ENCODE data around the gene GNRHR. TPM values are rescaled to one million over a fixed set of nuclear protein-coding genes. Genes with fewer than 3 reads are reported as not detected.
A peak's percentile ranks its signal among the peaks of the same experiment; 100 is the strongest.
"Not testable (repeated sequence)": the region's sequence is repeated elsewhere in the genome, so short reads cannot be mapped to it uniquely, and the experiment has no call there.

The GNRHR gene
- total RNA-seq (2014; rRNA removed; shearing (Covaris generic); ENCODE audit: low replicate concordance): not detected in 2 replicates

GRCh38 chr4:67754288-67754687 is at the start of gene GNRHR:
GNRHR (minus strand) TSS chr4:67754388; CDS start chr4:67754335, 53 bp downstream.
- no peak for DNase-seq (ENCODE audit: low read depth)
- in situ Hi-C loops (cut with HindIII; ENCODE audit: low pct_unique_long_range_greater_than_20kb, low sequenced_read_pairs): no loop called here

DNA sequence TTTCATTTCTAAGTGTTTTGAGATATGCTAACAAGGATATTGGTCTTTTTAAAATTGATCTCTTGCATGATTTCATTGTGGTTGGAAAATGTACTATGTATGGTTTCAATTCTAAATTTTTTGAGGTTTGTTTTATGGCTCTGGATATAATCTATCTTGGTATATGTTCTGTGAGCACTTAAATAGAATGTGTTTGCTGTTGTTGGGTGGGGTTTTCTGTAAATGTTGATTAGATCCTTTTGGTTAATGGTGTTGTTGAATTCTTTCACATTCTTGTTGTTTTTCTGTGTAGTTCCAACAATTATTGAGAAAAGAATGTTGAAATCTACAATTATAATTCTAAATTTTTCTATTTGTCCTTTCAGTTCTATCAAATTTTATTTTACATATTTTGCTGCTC is 42.6 kb upstream of the GNRHR start:
- DNase-seq (ENCODE audit: low read depth): no peak
- in situ Hi-C loops (cut with HindIII; ENCODE audit: low pct_unique_long_range_greater_than_20kb, low sequenced_read_pairs): no loop called here

DNA sequence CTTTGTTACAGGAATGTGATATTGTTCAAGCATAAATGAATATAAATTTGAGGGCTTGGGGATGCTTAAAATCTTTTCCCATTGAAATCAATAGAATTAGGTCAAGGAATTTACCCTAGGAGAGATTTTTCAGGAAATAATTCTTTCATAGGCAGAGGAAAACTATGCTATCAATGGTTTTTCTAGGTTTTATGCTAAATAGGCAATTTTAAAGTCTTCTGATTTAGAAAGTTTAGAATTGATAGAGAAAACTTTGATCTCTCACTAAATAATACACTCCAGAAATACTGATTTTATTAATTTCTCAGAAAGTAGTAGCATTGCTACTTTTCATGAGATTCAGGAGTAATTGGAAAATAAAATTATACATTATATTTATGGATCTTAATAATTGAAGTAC is 36.5 kb upstream of the GNRHR start:
- no peak for DNase-seq (ENCODE audit: low read depth)
- in situ Hi-C loops (cut with HindIII; ENCODE audit: low pct_unique_long_range_greater_than_20kb, low sequenced_read_pairs): no loop called here

GRCh38 chr4:67787311-67787710 is 33.1 kb upstream of the GNRHR start:
- in situ Hi-C loops (cut with HindIII; ENCODE audit: low pct_unique_long_range_greater_than_20kb, low sequenced_read_pairs): no loop called here
- no peak for DNase-seq (ENCODE audit: low read depth)

DNA sequence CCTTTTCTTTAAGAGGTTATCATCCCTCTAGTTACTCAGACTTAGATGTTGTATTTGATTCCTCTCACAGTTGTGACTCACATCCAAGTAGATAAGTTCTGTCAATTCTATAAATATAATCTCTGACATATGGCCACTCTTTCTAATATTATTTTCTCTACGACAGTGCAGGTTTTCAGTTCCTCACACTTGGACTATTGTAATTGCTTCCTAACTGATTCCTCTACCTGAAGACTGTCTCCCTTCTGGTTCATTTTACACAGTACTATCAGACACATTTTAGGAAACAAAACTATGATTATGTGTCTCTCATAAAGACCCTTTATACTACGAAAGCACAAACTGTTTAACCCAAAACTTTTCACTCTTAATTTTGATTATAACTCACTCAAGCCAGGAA is 31.3 kb upstream of the GNRHR start:
- DNase-seq (ENCODE audit: low read depth): no peak
- in situ Hi-C loops (cut with HindIII; ENCODE audit: low pct_unique_long_range_greater_than_20kb, low sequenced_read_pairs): no loop called here

- in situ Hi-C loops (cut with HindIII; ENCODE audit: low pct_unique_long_range_greater_than_20kb, low sequenced_read_pairs): no loop called here
- DNase-seq (ENCODE audit: low read depth): no peak
Observed at GRCh38 chr4:67779631-67780030, 25.4 kb upstream of the GNRHR start.

GRCh38 chr4:67776746-67777145 is 22.6 kb upstream of the GNRHR start:
- no peak for DNase-seq (ENCODE audit: low read depth)
- in situ Hi-C loops (cut with HindIII; ENCODE audit: low pct_unique_long_range_greater_than_20kb, low sequenced_read_pairs): no loop called here

DNA sequence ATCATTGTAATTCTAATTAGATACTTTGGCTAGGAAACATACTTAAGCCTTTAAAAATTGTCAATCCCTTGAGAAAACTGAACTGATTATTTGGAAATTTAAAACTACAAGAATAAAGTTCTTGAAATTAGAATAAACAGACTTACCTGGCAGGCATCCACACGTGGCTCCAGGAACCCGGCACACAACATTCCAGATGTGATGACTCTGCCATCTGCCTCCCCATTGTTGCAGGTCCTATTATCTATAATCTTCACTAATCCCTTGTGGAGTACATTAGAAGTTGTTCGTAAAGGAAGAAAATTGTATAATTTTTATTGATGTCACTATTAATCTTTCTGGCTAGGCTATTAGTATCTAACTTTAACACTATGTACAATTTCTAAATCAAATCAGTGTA is 16.2 kb upstream of the GNRHR start:
- DNase-seq (ENCODE audit: low read depth): no peak
- in situ Hi-C loops (cut with HindIII; ENCODE audit: low pct_unique_long_range_greater_than_20kb, low sequenced_read_pairs): no loop called here

GRCh38 chr4:67765928-67766327 is 11.7 kb upstream of the GNRHR start:
- in situ Hi-C loops (cut with HindIII; ENCODE audit: low pct_unique_long_range_greater_than_20kb, low sequenced_read_pairs): no loop called here

DNA sequence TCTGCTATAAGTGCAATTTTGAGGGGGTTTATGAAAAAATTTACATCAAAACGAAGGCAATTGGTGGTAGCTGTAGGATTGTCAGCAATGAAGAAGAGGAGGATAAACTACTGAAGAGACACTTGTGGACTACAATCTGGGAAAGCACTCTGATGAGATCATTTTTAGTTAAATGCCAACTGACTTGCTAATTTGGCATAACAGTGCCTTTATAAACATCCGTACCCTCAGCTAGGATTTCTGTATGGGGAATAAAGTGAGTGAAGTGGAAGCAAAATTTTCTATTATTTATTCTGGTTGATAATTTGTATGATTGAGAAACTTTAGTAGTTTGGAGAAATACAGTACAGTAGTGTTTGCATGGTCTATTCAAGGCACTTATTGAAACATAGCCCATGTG is 11.2 kb upstream of the GNRHR start:
- DNase-seq (ENCODE audit: low read depth): no peak
- in situ Hi-C loops (cut with HindIII; ENCODE audit: low pct_unique_long_range_greater_than_20kb, low sequenced_read_pairs): no loop called here

More at GRCh38 chr4:67765928-67766327, 11.7 kb upstream of the GNRHR start:
- DNase-seq (ENCODE audit: low read depth): no peak

DNA sequence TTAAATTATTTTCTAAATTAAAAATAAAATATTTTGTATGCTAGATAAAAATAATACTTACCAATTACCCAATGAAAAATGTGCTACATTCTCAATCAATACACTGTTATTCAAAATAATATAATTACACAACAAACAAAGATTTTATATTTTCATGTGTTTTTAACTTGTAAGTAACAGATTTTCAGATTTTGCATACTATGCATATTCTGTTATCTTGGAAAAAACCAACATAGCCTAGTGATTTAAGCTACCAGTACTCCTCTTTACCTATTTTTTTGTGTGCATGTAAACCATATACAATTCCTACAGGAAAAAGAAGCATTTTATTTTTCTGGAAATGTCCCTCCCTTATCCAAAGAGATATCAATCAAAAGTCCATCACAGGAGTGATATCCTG is 10.0 kb upstream of the GNRHR start:
- no peak for DNase-seq (ENCODE audit: low read depth)
- in situ Hi-C loops (cut with HindIII; ENCODE audit: low pct_unique_long_range_greater_than_20kb, low sequenced_read_pairs): no loop called here

- in situ Hi-C loops (cut with HindIII; ENCODE audit: low pct_unique_long_range_greater_than_20kb, low sequenced_read_pairs): no loop called here
- DNase-seq (ENCODE audit: low read depth): no peak
Observed at GRCh38 chr4:67762086-67762485, 7.9 kb upstream of the GNRHR start.

GRCh38 chr4:67756991-67757390 is 2.8 kb upstream of the GNRHR start:
- in situ Hi-C loops (cut with HindIII; ENCODE audit: low pct_unique_long_range_greater_than_20kb, low sequenced_read_pairs); DNase-seq (ENCODE audit: low read depth): not testable (repeated sequence)

DNA sequence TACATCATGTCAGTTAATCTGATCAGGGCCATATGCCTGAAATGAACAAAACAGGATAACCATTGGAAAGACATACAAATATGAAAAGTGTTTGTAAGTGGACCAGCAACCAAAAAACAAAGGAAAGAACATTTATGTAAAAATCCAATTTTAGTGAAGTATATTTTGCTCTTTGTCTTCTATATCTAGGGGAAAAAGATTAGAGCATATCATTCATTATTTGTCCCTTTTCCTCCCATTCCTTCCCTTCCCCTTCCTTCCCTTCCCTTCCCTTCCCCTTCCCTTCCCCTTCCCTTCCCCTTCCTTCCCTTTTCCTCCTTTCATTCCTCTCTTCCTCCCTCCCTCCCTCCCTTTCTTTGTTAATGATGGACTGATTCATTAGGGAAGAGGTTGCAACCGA is 1.8 kb upstream of the GNRHR start:
- in situ Hi-C loops (cut with HindIII; ENCODE audit: low pct_unique_long_range_greater_than_20kb, low sequenced_read_pairs): no loop called here
- no peak for DNase-seq (ENCODE audit: low read depth)

DNA sequence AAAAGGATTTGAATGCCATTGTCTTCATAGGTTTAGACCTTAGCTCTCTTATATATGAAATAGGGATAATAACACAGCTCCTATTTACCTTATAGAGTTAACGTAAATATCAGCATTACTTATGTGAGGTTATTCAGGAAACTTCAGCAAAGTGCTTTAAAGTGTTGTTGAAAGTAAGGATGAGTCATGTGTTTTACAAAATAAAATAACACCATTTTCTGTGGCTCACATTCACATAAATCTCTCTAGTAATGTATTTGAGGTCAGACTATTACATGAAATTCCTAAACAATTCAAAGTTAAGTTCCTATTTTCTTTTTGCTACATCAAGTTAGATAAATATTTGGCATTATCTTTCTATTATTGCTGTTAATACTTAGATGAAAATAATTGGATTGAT is 2.9 kb downstream of the GNRHR start:
- DNase-seq (ENCODE audit: low read depth): no peak
- in situ Hi-C loops (cut with HindIII; ENCODE audit: low pct_unique_long_range_greater_than_20kb, low sequenced_read_pairs): no loop called here

DNA sequence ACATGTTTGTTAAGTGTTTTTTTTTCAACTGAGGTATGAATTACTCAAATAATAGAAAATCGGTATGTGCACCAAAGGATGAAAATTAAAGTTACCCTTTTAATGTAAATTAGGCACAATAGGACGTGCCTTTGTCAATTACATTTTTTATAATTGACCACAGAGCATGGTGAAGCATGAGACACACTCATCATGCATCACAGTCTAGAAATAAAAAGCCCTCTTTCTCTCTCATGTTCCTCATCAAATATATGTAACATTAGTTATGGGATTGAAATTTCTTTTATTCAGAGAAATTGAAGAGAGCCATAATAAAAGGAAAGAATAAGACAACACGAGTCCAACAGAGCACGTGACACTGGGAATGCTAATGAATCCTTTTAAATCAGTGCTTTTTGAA is 3.5 kb downstream of the GNRHR start:
- DNase-seq (ENCODE audit: low read depth): no peak
- in situ Hi-C loops (cut with HindIII; ENCODE audit: low pct_unique_long_range_greater_than_20kb, low sequenced_read_pairs): no loop called here

DNA sequence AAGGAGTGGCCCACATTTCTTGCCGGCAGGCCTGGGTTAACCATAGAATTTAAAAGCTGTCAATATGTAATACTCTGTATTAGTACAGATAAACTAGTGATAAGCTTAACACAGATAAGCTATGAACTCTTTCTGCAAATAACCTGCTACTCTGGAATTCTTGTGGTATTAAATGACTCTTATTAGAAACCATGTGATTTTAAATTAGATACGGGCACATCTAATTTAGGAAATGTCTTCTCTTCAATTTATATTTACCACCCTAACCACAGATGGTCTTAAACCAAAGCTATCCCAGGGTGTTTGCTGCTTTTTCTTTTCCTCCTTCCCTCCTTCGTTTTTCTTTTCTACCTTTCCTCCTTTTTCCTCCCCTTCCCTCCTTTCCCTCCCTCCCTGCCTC is 4.9 kb downstream of the GNRHR start:
- DNase-seq (ENCODE audit: low read depth): no peak
- in situ Hi-C loops (cut with HindIII; ENCODE audit: low pct_unique_long_range_greater_than_20kb, low sequenced_read_pairs): no loop called here

DNA sequence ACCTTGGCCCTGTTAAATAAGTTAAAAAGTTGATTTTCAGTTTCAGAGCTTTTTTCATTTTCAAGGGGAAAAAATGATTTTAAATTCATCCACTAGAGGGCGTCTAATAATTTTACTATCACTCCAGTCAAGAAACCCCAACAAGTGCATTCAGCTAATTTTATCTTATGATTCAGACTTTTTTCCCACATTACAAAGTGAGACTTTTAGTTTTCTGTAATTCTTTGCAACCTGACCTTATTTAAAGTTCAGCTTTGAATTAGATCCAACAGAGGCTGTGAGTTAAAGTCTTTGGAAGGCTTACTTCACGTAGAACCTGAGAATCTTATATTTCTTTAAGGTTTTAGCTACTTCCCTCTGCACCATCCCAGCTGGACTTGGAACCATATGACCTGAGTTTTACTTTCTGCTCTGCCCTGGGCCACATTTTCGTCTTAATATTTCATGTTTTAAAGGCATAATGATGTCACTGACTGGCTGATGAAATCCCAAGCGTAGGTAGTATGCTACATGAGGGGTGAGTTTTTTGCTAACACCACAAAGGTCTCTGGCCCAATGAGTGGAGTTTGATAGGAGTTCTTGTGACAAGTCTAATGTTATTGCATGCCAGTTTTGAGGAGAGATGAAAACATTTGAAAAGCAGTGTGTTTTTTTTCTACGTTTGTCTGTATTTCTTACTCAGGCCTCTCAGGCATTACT is 7.2 kb downstream of the GNRHR start:
- in situ Hi-C loops (cut with HindIII; ENCODE audit: low pct_unique_long_range_greater_than_20kb, low sequenced_read_pairs): no loop called here

GRCh38 chr4:67744561-67745283 is 9.5 kb downstream of the GNRHR start:
- no peak for DNase-seq (ENCODE audit: low read depth)
- in situ Hi-C loops (cut with HindIII; ENCODE audit: low pct_unique_long_range_greater_than_20kb, low sequenced_read_pairs): no loop called here

More for the DNA sequence above, 7.2 kb downstream of the GNRHR start:
- DNase-seq (ENCODE audit: low read depth): peak; percentile 25

GRCh38 chr4:67743194-67743593 is 11.0 kb downstream of the GNRHR start:
- in situ Hi-C loops (cut with HindIII; ENCODE audit: low pct_unique_long_range_greater_than_20kb, low sequenced_read_pairs): no loop called here
- no peak for DNase-seq (ENCODE audit: low read depth)
